ENCODE data around the gene TAF1C.
"Not testable (repeated sequence)": the region's sequence is repeated elsewhere in the genome, so short reads cannot be mapped to it uniquely, and the experiment has no call there.

TAF1C gene

GRCh38 chr16:84212154-84212553 is 25.3 kb upstream of the TAF1C start:
- no peak for DNase-seq (ENCODE audit: low read depth)

- DNase-seq (ENCODE audit: low read depth), result no peak
Observed at GRCh38 chr16:84209989-84210388, 23.1 kb upstream of the TAF1C start.

- no peak for DNase-seq (ENCODE audit: low read depth)
Observed at GRCh38 chr16:84207879-84208278, 21.0 kb upstream of the TAF1C start.

- no peak for DNase-seq (ENCODE audit: low read depth)
Observed at GRCh38 chr16:84207251-84207650, 20.4 kb upstream of the TAF1C start.

- DNase-seq (ENCODE audit: low read depth), result no peak
Observed at GRCh38 chr16:84205976-84206691, 19.3 kb upstream of the TAF1C start.

- DNase-seq (ENCODE audit: low read depth), result not testable (repeated sequence)
Observed at GRCh38 chr16:84205123-84205522, 18.3 kb upstream of the TAF1C start.

GRCh38 chr16:84204551-84204950 is 17.7 kb upstream of the TAF1C start:
- not testable (repeated sequence) for DNase-seq (ENCODE audit: low read depth)

- no peak for DNase-seq (ENCODE audit: low read depth)
Observed at GRCh38 chr16:84199861-84200260, 13.0 kb upstream of the TAF1C start.

- DNase-seq (ENCODE audit: low read depth), result no peak
Observed at GRCh38 chr16:84199097-84199496, 12.2 kb upstream of the TAF1C start.

- no peak for DNase-seq (ENCODE audit: low read depth)
Observed at GRCh38 chr16:84198401-84198800, 11.5 kb upstream of the TAF1C start.

- DNase-seq (ENCODE audit: low read depth), result no peak
Observed at GRCh38 chr16:84197466-84198128, 10.7 kb upstream of the TAF1C start.

- no peak for DNase-seq (ENCODE audit: low read depth)
Observed at GRCh38 chr16:84196727-84197394, 10.0 kb upstream of the TAF1C start.

- no peak for DNase-seq (ENCODE audit: low read depth)
Observed at GRCh38 chr16:84196101-84196500, 9.2 kb upstream of the TAF1C start.

- DNase-seq (ENCODE audit: low read depth), result no peak
Observed at GRCh38 chr16:84195201-84196093, 8.6 kb upstream of the TAF1C start.

GRCh38 chr16:84194470-84195200 is 7.8 kb upstream of the TAF1C start:
- no peak for DNase-seq (ENCODE audit: low read depth)

GRCh38 chr16:84194018-84194417 is 7.2 kb upstream of the TAF1C start:
- DNase-seq (ENCODE audit: low read depth), result no peak

GRCh38 chr16:84193480-84193879 is 6.6 kb upstream of the TAF1C start:
- DNase-seq (ENCODE audit: low read depth), result no peak

- no peak for DNase-seq (ENCODE audit: low read depth)
Observed at GRCh38 chr16:84191466-84191865, 4.6 kb upstream of the TAF1C start.

GRCh38 chr16:84190731-84191388 is 4.0 kb upstream of the TAF1C start, which contains the start of gene ADAD2:
Gene ADAD2, plus strand, starts transcription at chr16:84191157. Its CDS starts 74 bp downstream, at chr16:84191231.
- no peak for DNase-seq (ENCODE audit: low read depth)

- DNase-seq (ENCODE audit: low read depth), result no peak
Observed at GRCh38 chr16:84184775-84185174, 2.1 kb downstream of the TAF1C start.
